ENCODE results near the gene DNAH17.

DNA sequence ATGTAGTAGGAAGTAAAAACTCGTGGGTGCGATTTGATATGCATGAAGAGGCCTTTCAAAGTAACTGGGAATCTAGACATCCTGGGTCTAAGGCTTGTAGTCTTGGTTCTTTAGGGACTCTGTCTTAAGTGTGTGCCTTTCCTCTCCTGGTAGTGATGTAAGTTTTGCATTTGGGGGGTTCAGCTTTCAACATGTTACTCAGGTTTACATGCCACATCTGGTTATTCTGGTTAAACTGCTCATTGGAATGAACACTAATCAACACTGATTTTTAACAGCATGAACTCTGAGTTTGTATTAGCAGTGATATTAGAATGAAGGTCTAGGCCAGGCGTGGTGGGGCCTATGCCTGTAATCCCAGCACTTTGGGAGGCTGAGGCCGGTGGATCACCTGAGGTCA is 183.6 kb downstream of the DNAH17 start:
- TF ChIP-seq GABPA (IDR thresholded peaks at IDR 0.05; ENCODE audit: low read depth, low read length) (no peak), GABPA (CRISPR knock-in tag; IDR thresholded peaks at IDR 0.05; ENCODE audit: low read depth) (no peak), SETDB1 (CRISPR knock-in tag; IDR thresholded peaks at IDR 0.05; ENCODE audit: borderline replicate concordance) (no peak), ZNF292 (CRISPR knock-in tag; IDR thresholded peaks at IDR 0.05; ENCODE audit: borderline replicate concordance, low read depth) (no peak), CHD2 (IDR thresholded peaks at IDR 0.05; ENCODE audit: low read depth, low read length) (no peak), CEBPB (IDR thresholded peaks at IDR 0.05; ENCODE audit: borderline replicate concordance, low read depth, low read length) (no peak), BRCA1 (CRISPR knock-in tag; IDR thresholded peaks at IDR 0.05) (no peak), KLF16 (CRISPR knock-in tag; IDR thresholded peaks at IDR 0.05) (no peak), MYC (CRISPR knock-in tag; IDR thresholded peaks at IDR 0.05; ENCODE audit: borderline replicate concordance) (no peak), ZSCAN29 (CRISPR knock-in tag; conservative IDR thresholded peaks at IDR 0.05) (no peak), ZNF256 (CRISPR knock-in tag; conservative IDR thresholded peaks at IDR 0.05) (no peak), RFX5 (IDR thresholded peaks at IDR 0.05; ENCODE audit: low read depth, low read length) (no peak), ZNF546 (CRISPR knock-in tag; conservative IDR thresholded peaks at IDR 0.05) (no peak), ZNF841 (CRISPR knock-in tag; IDR thresholded peaks at IDR 0.05; ENCODE audit: borderline replicate concordance) (no peak)
- TF ChIP-seq, protein P1, sequence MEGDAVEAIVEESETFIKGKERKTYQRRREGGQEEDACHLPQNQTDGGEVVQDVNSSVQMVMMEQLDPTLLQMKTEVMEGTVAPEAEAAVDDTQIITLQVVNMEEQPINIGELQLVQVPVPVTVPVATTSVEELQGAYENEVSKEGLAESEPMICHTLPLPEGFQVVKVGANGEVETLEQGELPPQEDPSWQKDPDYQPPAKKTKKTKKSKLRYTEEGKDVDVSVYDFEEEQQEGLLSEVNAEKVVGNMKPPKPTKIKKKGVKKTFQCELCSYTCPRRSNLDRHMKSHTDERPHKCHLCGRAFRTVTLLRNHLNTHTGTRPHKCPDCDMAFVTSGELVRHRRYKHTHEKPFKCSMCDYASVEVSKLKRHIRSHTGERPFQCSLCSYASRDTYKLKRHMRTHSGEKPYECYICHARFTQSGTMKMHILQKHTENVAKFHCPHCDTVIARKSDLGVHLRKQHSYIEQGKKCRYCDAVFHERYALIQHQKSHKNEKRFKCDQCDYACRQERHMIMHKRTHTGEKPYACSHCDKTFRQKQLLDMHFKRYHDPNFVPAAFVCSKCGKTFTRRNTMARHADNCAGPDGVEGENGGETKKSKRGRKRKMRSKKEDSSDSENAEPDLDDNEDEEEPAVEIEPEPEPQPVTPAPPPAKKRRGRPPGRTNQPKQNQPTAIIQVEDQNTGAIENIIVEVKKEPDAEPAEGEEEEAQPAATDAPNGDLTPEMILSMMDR (CRISPR knock-in tag; IDR thresholded peaks at IDR 0.05), result no peak

All from HepG2 (cell line).